HG02678 (cell line): Measurements from ENCODE around the gene SDC4.
A peak's percentile ranks its signal among the peaks of the same experiment; 100 is the strongest.

Source experiments
- ATAC-seq: cut with Tn5 transposase; IDR thresholded peaks from one replicate; pipeline ENCODE4 v1.9.1; 2021; ENCODE audit warnings: mild to moderate bottlenecking, moderate library complexity; ENCODE audit not compliant: unreplicated experiment

SDC4 gene

GRCh38 chr20:45347936-45348778, at the start of gene SDC4:
Gene SDC4, minus strand, starts transcription at chr20:45348424. Its CDS starts 40 bp downstream, at chr20:45348384.
- no peak for ATAC-seq

- ATAC-seq: no peak
Measured at GRCh38 chr20:45395114-45395415, 46.8 kb upstream of the SDC4 start.

DNA sequence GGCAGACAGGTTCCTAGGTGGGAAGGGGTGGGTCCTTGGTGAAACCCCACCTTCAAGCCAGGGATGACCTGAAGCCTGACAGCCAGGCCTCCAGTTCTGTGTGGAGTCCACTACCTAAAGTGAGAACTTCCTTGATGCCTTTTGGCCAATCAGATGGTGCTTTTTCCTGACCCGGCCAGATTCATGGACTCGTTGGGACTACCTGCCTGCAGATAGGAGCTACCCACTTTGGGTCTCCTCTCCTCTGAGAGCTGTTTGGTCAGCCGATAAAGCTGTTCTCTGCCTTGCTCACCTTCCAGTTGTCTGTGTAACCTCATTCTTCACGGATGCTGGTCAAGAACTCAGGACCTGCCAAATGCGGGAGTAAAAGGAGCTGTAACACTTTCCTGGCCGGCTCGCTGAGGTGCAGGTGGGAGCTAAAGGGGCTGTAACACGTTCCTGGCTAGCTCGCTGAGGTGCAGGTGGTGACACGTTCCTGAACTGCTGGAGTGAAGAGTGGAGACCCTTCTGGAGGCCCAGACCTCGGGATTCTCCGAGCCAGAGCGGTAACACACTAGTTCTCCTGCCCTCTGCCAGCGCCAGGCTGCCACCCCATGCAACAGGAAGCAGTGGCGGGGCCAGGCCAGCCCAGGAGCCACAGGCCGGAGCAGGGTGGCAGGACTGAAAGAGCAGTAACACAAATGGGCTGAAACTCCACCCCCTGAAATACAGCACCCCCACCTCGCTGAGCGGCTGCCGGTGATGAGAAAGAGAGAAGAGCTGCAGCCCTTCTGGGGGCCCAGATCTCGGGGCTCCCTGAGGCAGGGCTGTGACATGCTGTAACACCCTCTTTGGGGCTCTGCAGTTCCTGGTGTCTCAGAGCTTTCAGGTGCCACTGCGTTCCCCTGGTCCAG, 46.2 kb upstream of the SDC4 start:
- ATAC-seq: no peak

DNA sequence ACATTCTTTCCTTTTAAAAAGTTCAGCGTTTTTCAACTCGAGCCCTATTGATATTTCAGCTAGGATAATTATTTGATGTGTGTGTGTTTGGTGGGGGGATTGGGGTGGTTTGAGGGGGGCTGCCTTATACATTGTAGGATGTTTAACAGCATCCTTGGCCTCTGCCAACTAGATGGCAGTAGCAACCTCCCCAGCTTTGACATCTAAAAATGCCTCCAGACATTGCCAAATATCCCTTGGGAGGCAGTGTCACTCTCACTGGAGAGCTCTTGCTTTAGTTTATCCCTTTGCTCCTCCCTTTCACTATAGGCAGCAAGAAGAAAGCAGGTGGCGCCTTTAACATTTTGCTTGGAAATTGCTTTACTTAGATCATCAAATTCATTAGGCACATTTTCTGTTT, 44.5 kb upstream of the SDC4 start:
- ATAC-seq: no peak

- no peak for ATAC-seq
Measured at GRCh38 chr20:45391559-45391958, 43.3 kb upstream of the SDC4 start.

- no peak for ATAC-seq
Measured at GRCh38 chr20:45390931-45391330, 42.7 kb upstream of the SDC4 start.

DNA sequence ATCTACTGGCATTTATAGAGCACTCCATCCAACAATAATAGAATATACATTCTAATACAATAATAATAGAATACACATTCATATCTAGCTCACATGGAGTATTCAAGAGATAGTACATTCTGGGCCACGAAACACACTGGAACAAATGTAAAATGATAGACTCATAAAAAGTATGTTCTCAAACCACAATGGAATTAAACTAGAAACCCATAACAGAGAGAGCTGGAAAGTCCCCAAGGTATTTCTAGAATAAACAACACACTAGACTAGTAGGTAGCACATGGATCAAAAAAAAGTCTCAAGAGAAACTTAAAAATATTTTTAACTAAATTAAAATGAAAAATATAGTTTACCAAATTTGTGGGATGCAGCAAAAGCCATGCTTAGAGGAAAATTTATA, 39.0 kb upstream of the SDC4 start:
- ATAC-seq: no peak

DNA sequence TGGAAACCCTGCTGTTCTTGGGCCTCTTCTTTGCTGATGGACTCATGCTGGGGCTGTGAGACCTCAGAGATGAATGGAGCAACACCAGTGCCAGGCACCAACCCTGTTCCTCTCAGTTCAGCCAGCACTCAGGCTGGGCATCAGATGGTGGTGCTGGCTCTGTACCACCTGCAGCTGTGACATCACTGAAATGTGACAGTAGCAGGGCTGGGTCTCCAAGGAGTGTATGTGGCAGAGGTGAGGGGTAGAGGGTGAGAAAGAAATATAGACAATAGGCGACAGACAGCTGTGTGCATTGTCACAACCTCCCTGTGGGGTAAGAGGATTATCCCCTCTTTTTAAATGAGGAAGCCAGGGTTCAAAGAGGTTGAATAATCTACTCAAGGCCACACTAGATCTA, 30.0 kb upstream of the SDC4 start, which contains the start of gene TP53TG5:
TP53TG5 (minus strand) TSS at position 135 of the 400 bp plus-strand sequence; CDS start at position 46, 89 bp downstream.
- no peak for ATAC-seq

- no peak for ATAC-seq
Measured at GRCh38 chr20:45377269-45377668, 29.0 kb upstream of the SDC4 start.

GRCh38 chr20:45374966-45375365, 26.7 kb upstream of the SDC4 start:
- ATAC-seq: no peak

DNA sequence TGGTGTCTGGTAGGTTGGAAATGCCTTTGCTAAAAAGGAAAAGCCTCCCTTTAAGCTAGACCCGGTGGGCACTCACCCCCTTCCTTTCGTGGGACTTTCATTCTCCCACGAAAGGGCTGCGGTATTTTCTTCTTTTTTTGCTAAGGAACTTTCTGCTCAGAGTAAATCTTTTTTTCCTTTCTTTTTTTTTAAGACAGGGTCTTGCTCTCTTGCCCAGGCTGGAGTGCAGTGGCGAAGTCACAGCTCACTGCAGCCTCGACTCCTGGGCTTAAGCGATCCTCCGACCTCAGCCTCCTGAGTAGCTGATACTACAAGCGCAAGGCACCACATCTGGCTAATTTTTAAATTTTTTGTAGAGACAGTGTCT, 25.9 kb upstream of the SDC4 start:
- ATAC-seq: no peak

DNA sequence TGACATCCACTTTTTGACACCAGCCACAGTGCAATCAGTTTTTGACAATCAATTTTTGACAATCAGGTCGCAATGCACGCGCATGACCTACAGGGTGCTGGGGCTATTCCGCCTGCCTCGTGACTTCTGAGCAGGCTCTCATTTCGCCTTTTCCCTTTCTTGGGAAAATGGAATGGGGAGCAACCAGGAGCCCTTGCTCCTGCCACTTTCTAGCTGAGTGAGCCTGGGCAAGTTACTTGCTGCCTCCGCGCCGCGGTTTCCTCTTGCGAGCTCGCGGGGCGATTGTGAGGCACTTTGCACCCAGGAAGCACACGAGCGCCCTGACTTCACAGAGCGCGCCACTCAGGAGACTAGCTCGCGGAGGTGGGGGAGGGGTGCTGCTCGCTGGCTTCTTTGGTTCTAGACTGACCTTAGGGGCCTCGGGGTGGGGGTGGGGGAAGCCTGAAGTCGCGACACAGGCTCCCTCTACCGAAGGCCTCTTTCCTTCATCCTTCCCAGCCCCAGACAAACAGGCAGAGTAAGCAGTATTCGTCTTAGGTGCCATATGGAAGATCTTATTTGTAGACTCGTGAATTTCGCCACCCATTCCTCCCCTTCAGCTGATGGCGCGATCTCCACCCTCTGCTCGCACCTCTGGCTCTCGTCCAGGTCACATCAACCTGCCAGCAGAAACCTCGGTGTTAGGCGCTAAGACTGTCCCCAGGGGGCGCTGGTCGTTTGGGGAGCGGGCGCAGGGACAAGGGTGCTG, 25.3 kb upstream of the SDC4 start:
- peak; percentile 77 for ATAC-seq

- ATAC-seq: no peak
Measured at GRCh38 chr20:45372646-45373352, 24.6 kb upstream of the SDC4 start.

DNA sequence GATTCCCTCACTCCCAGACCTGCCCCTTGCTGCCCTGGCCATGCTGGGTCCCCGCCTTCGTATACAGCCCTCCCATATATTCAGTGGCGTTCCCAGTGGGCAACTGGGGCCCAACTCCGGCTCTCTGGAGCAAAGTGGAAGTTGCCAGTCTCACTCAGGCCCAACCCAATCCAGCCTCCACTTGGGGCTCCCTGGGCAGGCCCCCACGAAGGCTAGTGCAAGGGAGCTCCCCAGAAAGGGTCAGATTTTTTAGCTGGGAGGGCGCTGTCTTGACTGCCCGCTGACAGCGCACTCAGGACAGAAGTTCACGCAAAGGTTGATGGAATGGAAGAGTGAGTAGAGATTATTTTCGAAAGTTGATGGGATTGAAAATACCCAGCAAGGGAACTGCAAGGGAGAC, 24.0 kb upstream of the SDC4 start:
- ATAC-seq: no peak

GRCh38 chr20:45370571-45371160, 22.4 kb upstream of the SDC4 start:
- ATAC-seq: no peak

DNA sequence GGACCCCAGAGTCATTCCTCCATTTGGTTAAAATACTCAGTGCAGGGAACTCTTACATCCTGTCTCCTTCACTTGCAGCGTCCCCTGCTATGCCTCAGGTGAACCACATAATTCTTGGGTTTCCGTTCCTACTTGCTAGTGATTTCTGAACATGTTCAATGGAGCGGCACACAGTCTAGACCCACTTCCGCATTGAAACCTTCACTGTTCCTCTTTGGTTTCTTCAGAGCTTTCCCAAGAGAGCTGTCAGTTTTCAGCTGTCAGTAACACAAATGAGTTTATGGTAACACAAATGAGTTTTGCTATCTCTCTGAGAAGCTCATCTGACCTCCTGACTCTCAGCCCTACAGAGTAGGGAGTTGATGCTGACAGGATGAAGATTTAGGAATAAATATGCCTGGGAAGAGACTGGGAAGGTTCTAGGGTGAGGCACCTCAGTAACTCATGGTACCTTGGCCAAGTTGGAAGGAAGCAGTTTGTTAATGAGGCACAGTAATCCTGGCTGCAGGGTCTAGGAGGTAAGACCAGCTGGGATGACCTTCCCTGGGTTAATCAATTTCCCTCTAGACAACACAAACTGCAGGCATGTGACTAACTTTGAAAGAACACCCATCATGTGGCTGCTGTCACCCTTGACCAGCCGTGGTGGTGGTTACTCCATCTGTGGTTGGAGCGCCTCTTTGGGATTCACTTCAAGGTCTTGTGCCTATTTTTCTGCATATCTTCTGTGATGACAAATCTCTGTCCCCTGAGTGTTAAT, 20.2 kb upstream of the SDC4 start:
- ATAC-seq: peak; percentile 83

GRCh38 chr20:45367126-45367525, 18.9 kb upstream of the SDC4 start:
- ATAC-seq: no peak

GRCh38 chr20:45366631-45367030, 18.4 kb upstream of the SDC4 start:
- no peak for ATAC-seq

- no peak for ATAC-seq
Measured at GRCh38 chr20:45366192-45366591, 18.0 kb upstream of the SDC4 start.
